Mucosa of rectum (tissue), 2 donors: ENCODE measurements around the gene OR52B6.

Experiments used
- H3K27ac ChIP-seq, 2 donors: one replicate each; pipeline ENCODE4 v1.7.0; 2013; ENCODE audit warnings: inconsistent platforms in 2 of 2, low read depth in 2 of 2, low read length in 2 of 2
- H3K27me3 ChIP-seq, 2 donors: one replicate each; pipeline ENCODE4 v1.7.0; 2013; ENCODE audit warnings: low read length in 2 of 2; ENCODE audit not compliant: control insufficient read depth in 2 of 2, insufficient read depth in 2 of 2
- H3K36me3 ChIP-seq, 2 donors: one replicate each; pipeline ENCODE4 v1.7.0; 2013; ENCODE audit warnings: low read length in 2 of 2; ENCODE audit not compliant: control insufficient read depth in 2 of 2, insufficient read depth in 2 of 2
- H3K4me1 ChIP-seq, 2 donors: one replicate each; pipeline ENCODE4 v1.7.0; 2013; ENCODE audit warnings: low read length in 2 of 2, mild to moderate bottlenecking in 1 of 2; ENCODE audit not compliant: control insufficient read depth in 2 of 2, insufficient read depth in 2 of 2
- H3K4me3 ChIP-seq, 2 donors: one replicate each; pipeline ENCODE4 v1.7.0; 2013; ENCODE audit warnings: low read length in 2 of 2
- H3K9ac ChIP-seq, 2 donors: one replicate each; pipeline ENCODE4 v1.7.0; 2013; ENCODE audit warnings: low read length in 2 of 2, low read depth in 1 of 2, mild to moderate bottlenecking in 1 of 2
- H3K9me3 ChIP-seq, 2 donors: one replicate each; pipeline ENCODE4 v1.7.0; 2013; ENCODE audit warnings: low read length in 2 of 2; ENCODE audit not compliant: control insufficient read depth in 2 of 2
- donor health status: healthy.
- donor health status: Normal muscosa, but diverticular disease.

The OR52B6 gene

GRCh38 chr11:5580577-5580976, at the start of gene OR52B6:
Gene OR52B6, plus strand, starts transcription at chr11:5580877. Its CDS starts 0 bp downstream, at chr11:5580877.
- Histone ChIP-seq H3K9me3 (no peaks in the 10 kb centered on the region), H3K4me1 (no peaks in the 10 kb centered on the region), H3K27ac (no peak within 1 kb of the TSS)

GRCh38 chr11:5531053-5531831, 49.4 kb upstream of the OR52B6 start:
- Histone ChIP-seq H3K27me3 (no peaks in the 10 kb centered on the region), H3K27ac (no peak overlapping the region), H3K9ac (no peak overlapping the region), H3K4me3 (no peak overlapping the region), H3K36me3 (no peaks in the 10 kb centered on the region), H3K9me3 (no peaks in the 10 kb centered on the region), H3K4me1 (no peaks in the 10 kb centered on the region)

More at GRCh38 chr11:5580577-5580976, at the start of gene OR52B6:
- no peak within 1 kb of the TSS for H3K4me3 ChIP-seq
- H3K9ac ChIP-seq: no peak within 1 kb of the TSS
- no peaks in the 10 kb centered on the region for H3K27me3 ChIP-seq
- no peaks in the 10 kb centered on the region for H3K36me3 ChIP-seq

- Histone ChIP-seq H3K4me3 (no peak overlapping the region), H3K27ac (no peak overlapping the region), H3K36me3 (no peaks in the 10 kb centered on the region), H3K27me3 (no peaks in the 10 kb centered on the region), H3K9me3 (no peaks in the 10 kb centered on the region), H3K4me1 (no peaks in the 10 kb centered on the region), H3K9ac (no peak overlapping the region)
These were observed 46.6 kb upstream of the OR52B6 start for GRCh38 chr11:5534046-5534445.

- Histone ChIP-seq H3K9ac (no peak overlapping the region), H3K4me1 (no peaks in the 10 kb centered on the region), H3K36me3 (no peaks in the 10 kb centered on the region), H3K27me3 (no peaks in the 10 kb centered on the region), H3K27ac (no peak overlapping the region), H3K9me3 (no peaks in the 10 kb centered on the region), H3K4me3 (no peak overlapping the region)
These were observed 44.2 kb upstream of the OR52B6 start for GRCh38 chr11:5536482-5536881.

GRCh38 chr11:5541427-5541826, 39.2 kb upstream of the OR52B6 start:
- no peak overlapping the region for H3K9ac ChIP-seq
- H3K4me1 ChIP-seq: no peaks in the 10 kb centered on the region
- H3K9me3 ChIP-seq: no peaks in the 10 kb centered on the region
- H3K36me3 ChIP-seq: no peaks in the 10 kb centered on the region
- H3K27me3 ChIP-seq: no peaks in the 10 kb centered on the region
- no peak overlapping the region for H3K27ac ChIP-seq
- H3K4me3 ChIP-seq: no peak overlapping the region

GRCh38 chr11:5546457-5546856, 34.2 kb upstream of the OR52B6 start:
- Histone ChIP-seq H3K4me3 (no peak overlapping the region), H3K4me1 (no peaks in the 10 kb centered on the region), H3K27ac (no peak overlapping the region), H3K9ac (no peak overlapping the region), H3K9me3 (no peaks in the 10 kb centered on the region), H3K27me3 (no peaks in the 10 kb centered on the region), H3K36me3 (no peaks in the 10 kb centered on the region)

- H3K9me3 ChIP-seq: no peaks in the 10 kb centered on the region
- H3K27ac ChIP-seq: no peak overlapping the region
- no peaks in the 10 kb centered on the region for H3K4me1 ChIP-seq
- H3K4me3 ChIP-seq: no peak overlapping the region
- no peaks in the 10 kb centered on the region for H3K27me3 ChIP-seq
- no peak overlapping the region for H3K9ac ChIP-seq
- no peaks in the 10 kb centered on the region for H3K36me3 ChIP-seq
These were observed 32.7 kb upstream of the OR52B6 start for GRCh38 chr11:5547982-5548381.

GRCh38 chr11:5548440-5548839, 32.2 kb upstream of the OR52B6 start, which contains the start of gene OR52H1:
Gene OR52H1, minus strand, starts transcription at chr11:5548540. Its CDS starts 3,035 bp downstream, at chr11:5545505.
- Histone ChIP-seq H3K9ac (no peak within 1 kb of the TSS), H3K36me3 (no peaks in the 10 kb centered on the region), H3K9me3 (no peaks in the 10 kb centered on the region), H3K27me3 (no peaks in the 10 kb centered on the region), H3K4me3 (no peak within 1 kb of the TSS), H3K4me1 (no peaks in the 10 kb centered on the region), H3K27ac (no peak within 1 kb of the TSS)

GRCh38 chr11:5550440-5551095, 30.1 kb upstream of the OR52B6 start:
- H3K9ac ChIP-seq: no peak overlapping the region
- H3K27ac ChIP-seq: no peak overlapping the region
- no peak overlapping the region for H3K4me3 ChIP-seq
- H3K4me1 ChIP-seq: no peaks in the 10 kb centered on the region
- no peaks in the 10 kb centered on the region for H3K9me3 ChIP-seq
- no peaks in the 10 kb centered on the region for H3K27me3 ChIP-seq
- H3K36me3 ChIP-seq: no peaks in the 10 kb centered on the region

- H3K36me3 ChIP-seq: no peaks in the 10 kb centered on the region
- no peak overlapping the region for H3K9ac ChIP-seq
- no peaks in the 10 kb centered on the region for H3K9me3 ChIP-seq
- H3K27ac ChIP-seq: no peak overlapping the region
- H3K4me3 ChIP-seq: no peak overlapping the region
- H3K27me3 ChIP-seq: no peaks in the 10 kb centered on the region
- H3K4me1 ChIP-seq: no peaks in the 10 kb centered on the region
These were observed 27.3 kb upstream of the OR52B6 start for GRCh38 chr11:5553343-5553742.
